Vagina (tissue), 2 donors: Measurements from ENCODE around the gene UCN.

Experiments
- POLR2A ChIP-seq, 2 donors: fragments of 450-650 bp; IDR thresholded peaks; one replicate each; pipeline ENCODE4 v1.6.1; 2017; ENCODE audit warnings: antibody characterized with exemption in 2 of 2, mild to moderate bottlenecking in 2 of 2, moderate library complexity in 2 of 2
- POLR2AphosphoS5 ChIP-seq, 2 donors: sonication (generic); formaldehyde crosslinking; IDR thresholded peaks; one replicate each; pipeline ENCODE4 v1.9.0; 2017; ENCODE audit warnings: antibody characterized with exemption in 2 of 2, mild to moderate bottlenecking in 2 of 2, low read depth in 1 of 2; ENCODE audit not compliant: insufficient read depth in 1 of 2
- TF ChIP-seq, protein P1 (sequence below), 3 experiments: fragments of 450-650 bp in 2 of 3; fragments of 200-600 bp in 1 of 3; sonication (generic) in 1 of 3; IDR thresholded peaks; one replicate each; pipeline ENCODE4 v1.5.1; 2017 to 2019; ENCODE audit warnings: antibody characterized with exemption in 3 of 3, mild to moderate bottlenecking in 2 of 3, moderate library complexity in 2 of 3

DNA sequence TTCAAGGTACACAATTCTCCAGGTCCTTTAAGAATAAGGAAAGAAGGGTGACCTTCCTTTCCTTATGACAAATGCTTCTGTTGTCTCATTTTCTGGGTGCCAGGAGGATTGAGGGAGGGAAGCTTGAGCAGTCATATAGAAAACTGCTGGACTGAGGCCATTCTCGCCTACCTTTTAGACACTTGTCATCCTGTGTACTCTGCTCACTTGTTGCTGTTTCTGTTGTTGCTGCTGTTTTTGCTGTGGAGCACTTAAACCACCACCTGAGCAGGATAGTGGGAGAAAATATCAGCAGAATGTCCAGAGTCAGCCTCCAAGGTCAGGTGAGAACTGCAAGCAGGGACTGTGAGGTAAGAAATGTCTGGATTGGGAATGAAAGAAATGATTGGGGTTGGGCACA lies 30.2 kb downstream of the UCN start:
- no peak for TF ChIP-seq POLR2A (IDR thresholded peaks at IDR 0.05)
- TF ChIP-seq, protein P1, sequence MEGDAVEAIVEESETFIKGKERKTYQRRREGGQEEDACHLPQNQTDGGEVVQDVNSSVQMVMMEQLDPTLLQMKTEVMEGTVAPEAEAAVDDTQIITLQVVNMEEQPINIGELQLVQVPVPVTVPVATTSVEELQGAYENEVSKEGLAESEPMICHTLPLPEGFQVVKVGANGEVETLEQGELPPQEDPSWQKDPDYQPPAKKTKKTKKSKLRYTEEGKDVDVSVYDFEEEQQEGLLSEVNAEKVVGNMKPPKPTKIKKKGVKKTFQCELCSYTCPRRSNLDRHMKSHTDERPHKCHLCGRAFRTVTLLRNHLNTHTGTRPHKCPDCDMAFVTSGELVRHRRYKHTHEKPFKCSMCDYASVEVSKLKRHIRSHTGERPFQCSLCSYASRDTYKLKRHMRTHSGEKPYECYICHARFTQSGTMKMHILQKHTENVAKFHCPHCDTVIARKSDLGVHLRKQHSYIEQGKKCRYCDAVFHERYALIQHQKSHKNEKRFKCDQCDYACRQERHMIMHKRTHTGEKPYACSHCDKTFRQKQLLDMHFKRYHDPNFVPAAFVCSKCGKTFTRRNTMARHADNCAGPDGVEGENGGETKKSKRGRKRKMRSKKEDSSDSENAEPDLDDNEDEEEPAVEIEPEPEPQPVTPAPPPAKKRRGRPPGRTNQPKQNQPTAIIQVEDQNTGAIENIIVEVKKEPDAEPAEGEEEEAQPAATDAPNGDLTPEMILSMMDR (IDR thresholded peaks at IDR 0.05): no peak
- no peak for TF ChIP-seq POLR2AphosphoS5 (IDR thresholded peaks at IDR 0.05; ENCODE audit: insufficient read depth in 1 of 2, low read depth in 1 of 2)
